Testis (tissue), 2 donors: ENCODE measurements around the gene GOSR1.

Source experiments
- CTCF ChIP-seq, 3 experiments: fragments of 450-650 bp in 2 of 3; fragments of 200-600 bp in 1 of 3; sonication (generic) in 1 of 3; IDR thresholded peaks; one replicate each; pipeline ENCODE4 v1.5.1; 2016 to 2019; ENCODE audit warnings: antibody characterized with exemption in 3 of 3, mild to moderate bottlenecking in 2 of 3, moderate library complexity in 1 of 3
- POLR2A ChIP-seq: fragments of 450-650 bp; IDR thresholded peaks from one replicate; pipeline ENCODE4 v1.6.1; 2017; ENCODE audit warnings: antibody characterized with exemption, mild to moderate bottlenecking, moderate library complexity

- no peak for TF ChIP-seq POLR2A
- no peak for TF ChIP-seq CTCF (IDR thresholded peaks at IDR 0.05)
These were observed 42.5 kb downstream of the GOSR1 start for GRCh38 chr17:30519707-30520106.
